Heart left ventricle (tissue), 16 donors: ENCODE data around the gene HDAC4. TPM values are rescaled to one million over a fixed set of nuclear protein-coding genes. Genes with fewer than 3 reads are reported as not detected.
A peak's percentile ranks its signal among the peaks of the same experiment; 100 is the strongest.

Source experiments
- ATAC-seq, 4 donors: fragments of 200-7000 bp; cut with Tn5 transposase; one replicate each; pipeline ENCODE4 v1.9.1; 2020 to 2022; ENCODE audit warnings: moderate library complexity in 4 of 4, mild to moderate bottlenecking in 3 of 4, moderate number of reproducible peaks in 1 of 4
- DNase-seq, 5 donors: peaks; one replicate each; pipeline ENCODE4 v3.0.0-alpha.2; 2020
- H3K27ac ChIP-seq, 12 donors: fragments of 200-600 bp; sonication (generic) in 4 of 12; one replicate each; pipeline versions ENCODE4 v1.5.0 to v1.8.0; 2016 to 2022; ENCODE audit warnings: mild to moderate bottlenecking in 2 of 12
- H3K27me3 ChIP-seq, 9 donors: fragments of 200-600 bp; sonication (generic) in 2 of 9; one replicate each; pipeline versions ENCODE4 v1.5.1 to v1.8.0; 2016 to 2022; ENCODE audit warnings: mild to moderate bottlenecking in 3 of 9
- H3K36me3 ChIP-seq, 9 donors: fragments of 200-600 bp; sonication (generic) in 2 of 9; one replicate each; pipeline versions ENCODE4 v1.5.0 to v1.8.0; 2018 to 2022; ENCODE audit warnings: mild to moderate bottlenecking in 2 of 9
- H3K4me1 ChIP-seq, 12 donors: fragments of 200-600 bp; sonication (generic) in 4 of 12; one replicate each; pipeline versions ENCODE4 v1.5.0 to v1.8.0; 2016 to 2022; ENCODE audit warnings: mild to moderate bottlenecking in 3 of 12
- H3K4me3 ChIP-seq, 12 donors: fragments of 200-600 bp; sonication (generic) in 4 of 12; one replicate each; pipeline versions ENCODE4 v1.5.0 to v1.8.0; 2017 to 2022; ENCODE audit warnings: mild to moderate bottlenecking in 9 of 12, moderate library complexity in 4 of 12
- H3K9me3 ChIP-seq, 12 donors: fragments of 200-600 bp; sonication (generic) in 4 of 12; one replicate each; pipeline versions ENCODE4 v1.5.0 to v1.8.0; 2016 to 2022; ENCODE audit warnings: mild to moderate bottlenecking in 1 of 12
- POLR2A ChIP-seq, 2 donors: fragments of 450-650 bp; IDR thresholded peaks; one replicate each; pipeline ENCODE4 v1.6.1; 2017; ENCODE audit warnings: antibody characterized with exemption in 2 of 2, mild to moderate bottlenecking in 2 of 2, moderate library complexity in 2 of 2
- WGBS, 4 donors: extraction: QIAGEN DNeasy Blood & Tissue Kit in 2 of 4; methylation state at CpG; one replicate each; pipeline versions ENCODE4 v1.1.5 to v1.1.7; 2013 to 2018; 5-methylcytosine and 5-hydroxymethylcytosine counted together
- intact Hi-C, 10 donors: fragments of 100-400 bp; cut with DNase I; formaldehyde crosslinking; loops; one replicate each; pipeline versions ENCODE4 v1.11.1 to v1.14.2; 2022
- polyA plus RNA-seq, 2 donors: library from polyadenylated mRNA; stranded (reverse); fragments of 200-250 nt; gene quantifications; one replicate each; pipeline ENCODE4 v1.2.3, GENCODE V29; 2013
- total RNA-seq, 9 donors: library from RNA; depleted of rRNA in 2 of 9; stranded (reverse); fragments of >200 nt in 2 of 9; fragmentation: NEBNext Ultra II Directional in 3 of 9; extraction: Animal tissue kit (Norgen Biotek cat#: 25700) in 3 of 9; gene quantifications; one replicate each; pipeline versions ENCODE4 v1.1.0 to v1.2.4, GENCODE V29; 2016 to 2023
- TF ChIP-seq, protein P1 (sequence below), 12 donors: fragments of 200-600 bp; sonication (generic) in 4 of 12; IDR thresholded peaks; one replicate each; pipeline versions ENCODE4 v1.5.0 to v1.8.0; 2018 to 2022; ENCODE audit warnings: antibody characterized with exemption in 12 of 12, mild to moderate bottlenecking in 5 of 12
- donor health status: ischemic (EF 13 %, LVEDD 7.1; RV severe dilation, severe dysfunction).
- donor health status: healthy with polysubstance abuse.
- donor health status: DM: no; HTN: yes; CAD: no.
- donor health status: DM: no; HTN: no; CAD: no.
- donor health status: ischemic (EF 25% LVEDD 6.9; RV normal size, moderate dysfunction).
- donor health status: ischemic (EF 25% LVEDD 5.7; RV mildly dilated, moderate dysfunction).
- donor health status: healthy.
- donor health status: DM: yes; HTN: yes; CAD: no.
- donor health status: ischemic (EF 35%, LVEDD 5.7; RV mildly dilated, moderate dysfunction).
- donor health status: nonischemic (EF 11% LVEDD 7.7; RV severe dilation, severe dysfunction).
- donor health status: DM: yes; HTN: yes; CAD: no.
- donor health status: PGD.
- donor health status: ischemic (EF 29% LVEDD 5.4; RV normal size, mild dysfunction).
- donor health status: nonischemic (EF 23%, LVEDD 6.1; RV moderate dilation, normal function).

The HDAC4 gene
- total and polyA plus RNA-seq, 11 donors, result 13.9 to 37.6 (median 27.5) TPM

- Histone ChIP-seq H3K4me1 (peaks cover 0 to 22% (median 4%) of the 10 kb centered on the region in 12 donors), H3K27ac (peak overlapping the region in 1 of 12 donors; percentile 92), H3K9me3 (peaks cover 0 to 5% (median 0%) of the 10 kb centered on the region in 12 donors), H3K4me3 (no peak overlapping the region), H3K36me3 (peaks cover 0 to 30% (median 23%) of the 10 kb centered on the region in 9 donors), H3K27me3 (no peaks in the 10 kb centered on the region)
- TF ChIP-seq, protein P1, sequence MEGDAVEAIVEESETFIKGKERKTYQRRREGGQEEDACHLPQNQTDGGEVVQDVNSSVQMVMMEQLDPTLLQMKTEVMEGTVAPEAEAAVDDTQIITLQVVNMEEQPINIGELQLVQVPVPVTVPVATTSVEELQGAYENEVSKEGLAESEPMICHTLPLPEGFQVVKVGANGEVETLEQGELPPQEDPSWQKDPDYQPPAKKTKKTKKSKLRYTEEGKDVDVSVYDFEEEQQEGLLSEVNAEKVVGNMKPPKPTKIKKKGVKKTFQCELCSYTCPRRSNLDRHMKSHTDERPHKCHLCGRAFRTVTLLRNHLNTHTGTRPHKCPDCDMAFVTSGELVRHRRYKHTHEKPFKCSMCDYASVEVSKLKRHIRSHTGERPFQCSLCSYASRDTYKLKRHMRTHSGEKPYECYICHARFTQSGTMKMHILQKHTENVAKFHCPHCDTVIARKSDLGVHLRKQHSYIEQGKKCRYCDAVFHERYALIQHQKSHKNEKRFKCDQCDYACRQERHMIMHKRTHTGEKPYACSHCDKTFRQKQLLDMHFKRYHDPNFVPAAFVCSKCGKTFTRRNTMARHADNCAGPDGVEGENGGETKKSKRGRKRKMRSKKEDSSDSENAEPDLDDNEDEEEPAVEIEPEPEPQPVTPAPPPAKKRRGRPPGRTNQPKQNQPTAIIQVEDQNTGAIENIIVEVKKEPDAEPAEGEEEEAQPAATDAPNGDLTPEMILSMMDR (IDR thresholded peaks at IDR 0.05), result no peak
- no peak for TF ChIP-seq POLR2A (IDR thresholded peaks at IDR 0.05)
- ATAC-seq (peak in 1 of 4 donors; percentile 29), DNase-seq (no peak)
- WGBS, 4 donors, result 90 to 94% (median 92%) methylated on average over 24 to 25 of the region's 25 CpGs
- intact Hi-C loops, result no loop called here
These were observed 51.2 kb downstream of the HDAC4 start for GRCh38 chr2:239349453-239350135.

- no peak overlapping the region for H3K4me3 ChIP-seq
- WGBS, 4 donors, result 70 to 85% (median 76%) methylated on average over 28 to 29 of the region's 29 CpGs
- TF ChIP-seq, protein P1 (IDR thresholded peaks at IDR 0.05), result no peak
- TF ChIP-seq POLR2A (IDR thresholded peaks at IDR 0.05), result no peak
- H3K27me3 ChIP-seq, result no peaks in the 10 kb centered on the region
- intact Hi-C loops, result no loop called here
- peaks cover 0 to 25% (median 4%) of the 10 kb centered on the region in 12 donors for H3K4me1 ChIP-seq
- no peaks in the 10 kb centered on the region for H3K9me3 ChIP-seq
- peak in 3 of 4 donors; percentile 49 to 56 (median 54) for ATAC-seq
- H3K36me3 ChIP-seq, result peaks cover 0 to 30% (median 23%) of the 10 kb centered on the region in 9 donors
- peak overlapping the region in 7 of 12 donors; percentile 1 to 92 (median 45) for H3K27ac ChIP-seq
- no peak for DNase-seq
These were observed 52.0 kb downstream of the HDAC4 start for GRCh38 chr2:239348563-239349452.

GRCh38 chr2:239346676-239347075 is 54.1 kb downstream of the HDAC4 start:
- 92 to 96% (median 94%) methylated on average over 4 of the region's 4 CpGs for WGBS, 4 donors
- peaks cover 0 to 19% (median 13%) of the 10 kb centered on the region in 9 donors for H3K36me3 ChIP-seq
- peaks cover 0 to 25% (median 4%) of the 10 kb centered on the region in 12 donors for H3K4me1 ChIP-seq
- no peaks in the 10 kb centered on the region for H3K9me3 ChIP-seq
- peak overlapping the region in 1 of 12 donors; percentile 92 for H3K27ac ChIP-seq
- no peaks in the 10 kb centered on the region for H3K27me3 ChIP-seq
- ATAC-seq (no peak), DNase-seq (no peak)
- H3K4me3 ChIP-seq, result no peak overlapping the region
- TF ChIP-seq, protein P1 (IDR thresholded peaks at IDR 0.05), result no peak
- no peak for TF ChIP-seq POLR2A (IDR thresholded peaks at IDR 0.05)
- intact Hi-C loops, result no loop called here

- TF ChIP-seq, protein P1 (IDR thresholded peaks at IDR 0.05), result no peak
- no peak for TF ChIP-seq POLR2A (IDR thresholded peaks at IDR 0.05)
- Histone ChIP-seq H3K36me3 (peaks cover 0 to 8% (median 0%) of the 10 kb centered on the region in 9 donors), H3K4me3 (no peak overlapping the region), H3K4me1 (peaks cover 0 to 33% (median 4%) of the 10 kb centered on the region in 12 donors), H3K27me3 (no peaks in the 10 kb centered on the region), H3K9me3 (no peaks in the 10 kb centered on the region), H3K27ac (peak overlapping the region in 1 of 12 donors; percentile 92)
- 89 to 93% (median 91%) methylated on average over 8 of the region's 8 CpGs for WGBS, 4 donors
- intact Hi-C loops, result no loop called here
- ATAC-seq (no peak), DNase-seq (no peak)
These were observed 55.6 kb downstream of the HDAC4 start for GRCh38 chr2:239345251-239345650.
